Fibroblast of peridontal ligament (primary cell): ENCODE results near the gene GARNL3.

Source experiments
- DNase-seq: peaks from one replicate; pipeline ENCODE4 v3.0.0-alpha.2; 2010; ENCODE audit errors: extremely low read depth

The GARNL3 gene

DNA sequence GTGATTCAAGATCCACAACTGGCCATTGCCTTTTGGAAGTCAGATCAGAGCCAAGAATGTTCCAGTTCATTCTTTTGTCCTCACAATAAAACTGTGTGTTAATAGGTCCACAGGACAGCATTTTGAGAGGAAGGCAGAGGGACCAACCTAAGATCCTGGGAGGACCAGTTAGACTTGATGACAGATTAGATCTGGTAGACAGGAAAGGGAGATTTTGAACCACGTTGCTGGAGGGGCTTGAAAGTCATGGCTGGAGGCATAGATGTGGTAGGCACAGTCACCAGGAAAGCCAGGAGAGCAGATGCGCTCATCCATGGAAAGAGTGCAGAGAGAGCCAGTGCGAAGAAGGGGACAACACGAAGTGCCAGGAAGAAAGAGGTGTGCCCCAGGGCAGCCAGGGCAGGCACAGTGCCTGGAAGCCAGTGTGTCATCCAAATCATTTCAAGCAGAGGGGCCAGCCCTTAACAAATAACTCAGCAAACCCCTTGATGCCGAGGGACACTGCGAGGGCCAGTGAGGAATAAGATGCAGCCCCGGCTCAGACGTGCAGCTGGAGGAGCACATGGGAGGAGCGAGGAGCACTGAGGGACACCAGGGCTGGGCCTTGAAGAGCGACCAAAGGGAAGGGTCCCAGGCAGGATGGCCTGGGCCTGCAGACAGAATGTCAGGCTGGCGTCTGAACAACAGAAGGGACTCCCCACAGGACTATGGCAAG lies 119.6 kb downstream of the GARNL3 start:
- no peak for DNase-seq

DNA sequence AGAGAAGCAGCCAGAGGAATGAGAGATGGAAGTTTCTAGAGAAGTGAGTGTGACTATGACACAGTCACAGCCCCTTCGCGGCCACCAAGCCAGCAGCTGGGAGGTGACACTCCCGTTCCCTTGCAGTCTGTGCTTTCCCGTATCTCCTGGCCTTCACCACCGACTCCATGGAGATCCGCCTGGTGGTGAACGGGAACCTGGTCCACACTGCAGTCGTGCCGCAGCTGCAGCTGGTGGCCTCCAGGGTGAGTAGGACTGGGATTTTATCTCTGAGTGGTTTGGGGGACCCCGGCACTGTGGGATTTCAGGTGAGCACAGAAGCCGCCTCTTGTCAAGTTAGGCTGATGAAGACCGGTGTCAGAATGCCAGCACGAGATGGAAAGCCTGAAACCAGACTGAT lies 120.3 kb downstream of the GARNL3 start:
- DNase-seq = no peak

DNA sequence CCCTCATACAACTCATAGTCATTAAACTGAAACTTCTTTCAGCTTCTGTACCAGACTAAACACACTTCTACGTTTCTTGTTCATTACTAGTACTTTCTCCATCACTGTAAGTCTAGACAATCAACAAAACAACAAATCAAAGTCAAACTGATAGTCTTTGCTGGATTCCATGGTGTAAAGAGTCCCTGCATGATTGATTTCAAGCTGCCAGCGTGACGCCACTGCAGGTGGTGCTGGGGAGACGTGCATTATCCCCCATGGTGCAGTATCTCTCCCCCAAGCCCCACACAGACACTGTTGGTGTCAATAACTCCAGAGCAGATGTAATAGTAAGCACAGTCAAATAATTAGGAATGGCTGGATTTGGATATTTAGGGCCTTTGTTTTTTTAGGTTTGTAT lies 121.7 kb downstream of the GARNL3 start:
- DNase-seq = no peak

DNA sequence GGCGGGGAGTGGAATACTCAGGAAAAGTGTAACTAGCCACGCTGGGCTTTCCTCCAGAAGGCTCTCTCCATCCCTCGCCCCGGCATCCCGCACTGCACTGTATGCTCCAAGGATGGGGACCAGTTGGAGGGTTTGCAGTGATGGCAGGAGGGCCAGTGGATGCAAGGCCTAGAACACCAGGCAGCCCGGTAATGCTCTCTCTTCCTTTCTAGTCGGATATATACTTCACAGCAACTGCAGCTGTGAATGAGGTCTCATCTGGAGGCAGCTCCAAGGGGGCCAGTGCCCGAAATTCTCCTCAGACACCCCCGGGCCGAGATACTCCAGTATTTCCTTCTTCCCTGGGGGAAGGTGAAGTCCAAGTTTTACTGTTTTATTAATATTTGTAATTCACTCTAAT lies 122.4 kb downstream of the GARNL3 start:
- DNase-seq = no peak

DNA sequence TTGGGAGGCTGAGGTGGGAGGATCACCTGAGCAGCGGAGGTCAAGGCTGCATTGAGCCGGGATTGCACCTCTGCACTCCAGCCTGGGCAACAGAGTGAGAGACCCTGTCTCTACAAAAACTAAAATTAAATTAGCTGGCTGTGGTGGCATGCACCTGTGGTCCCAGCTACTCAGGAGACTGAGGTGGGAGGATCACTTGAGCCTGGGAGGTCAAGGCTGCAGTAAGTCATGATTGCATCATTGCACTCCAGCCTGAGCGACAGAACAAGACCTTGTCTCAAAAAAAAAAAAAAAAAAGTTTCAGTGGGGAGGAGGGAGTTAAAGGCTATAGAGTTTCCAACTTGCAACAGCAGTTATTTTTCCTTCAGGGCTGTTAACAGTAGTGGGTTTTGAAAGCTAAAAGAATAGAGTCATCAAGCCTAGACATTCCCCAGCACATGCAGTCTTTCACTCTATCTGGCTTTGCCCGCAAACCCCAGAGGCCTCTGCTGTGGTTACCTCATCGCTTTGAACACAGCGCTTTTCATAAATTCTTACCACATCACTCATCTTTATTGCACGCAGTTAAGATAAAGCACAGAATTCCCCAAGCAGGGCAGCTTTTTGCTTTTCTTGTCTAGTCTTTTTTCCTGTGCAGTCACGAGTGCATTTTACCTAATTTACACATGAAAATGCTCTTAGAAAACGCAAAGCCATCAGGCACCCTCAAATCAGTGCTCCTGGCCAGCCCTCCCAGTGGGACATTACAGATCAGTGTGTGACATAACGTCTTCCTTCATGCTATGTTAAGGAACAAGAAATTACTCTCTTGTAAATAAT lies 123.7 kb downstream of the GARNL3 start:
- peak; percentile 98 for DNase-seq

DNA sequence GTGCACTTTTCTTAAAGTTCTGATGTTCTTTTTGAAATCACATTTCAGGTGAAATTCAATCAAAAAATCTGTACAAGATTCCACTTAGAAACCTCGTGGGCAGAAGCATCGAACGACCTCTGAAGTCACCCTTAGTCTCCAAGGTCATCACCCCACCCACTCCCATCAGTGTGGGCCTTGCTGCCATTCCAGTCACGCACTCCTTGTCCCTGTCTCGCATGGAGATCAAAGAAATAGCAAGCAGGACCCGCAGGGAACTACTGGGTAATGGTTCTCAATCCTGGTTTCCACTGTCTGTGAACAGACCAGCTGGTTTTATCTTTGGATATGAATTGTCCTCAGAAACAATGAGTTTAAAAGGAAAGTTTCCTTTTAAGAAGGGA lies 124.3 kb downstream of the GARNL3 start:
- DNase-seq = peak; percentile 7

DNA sequence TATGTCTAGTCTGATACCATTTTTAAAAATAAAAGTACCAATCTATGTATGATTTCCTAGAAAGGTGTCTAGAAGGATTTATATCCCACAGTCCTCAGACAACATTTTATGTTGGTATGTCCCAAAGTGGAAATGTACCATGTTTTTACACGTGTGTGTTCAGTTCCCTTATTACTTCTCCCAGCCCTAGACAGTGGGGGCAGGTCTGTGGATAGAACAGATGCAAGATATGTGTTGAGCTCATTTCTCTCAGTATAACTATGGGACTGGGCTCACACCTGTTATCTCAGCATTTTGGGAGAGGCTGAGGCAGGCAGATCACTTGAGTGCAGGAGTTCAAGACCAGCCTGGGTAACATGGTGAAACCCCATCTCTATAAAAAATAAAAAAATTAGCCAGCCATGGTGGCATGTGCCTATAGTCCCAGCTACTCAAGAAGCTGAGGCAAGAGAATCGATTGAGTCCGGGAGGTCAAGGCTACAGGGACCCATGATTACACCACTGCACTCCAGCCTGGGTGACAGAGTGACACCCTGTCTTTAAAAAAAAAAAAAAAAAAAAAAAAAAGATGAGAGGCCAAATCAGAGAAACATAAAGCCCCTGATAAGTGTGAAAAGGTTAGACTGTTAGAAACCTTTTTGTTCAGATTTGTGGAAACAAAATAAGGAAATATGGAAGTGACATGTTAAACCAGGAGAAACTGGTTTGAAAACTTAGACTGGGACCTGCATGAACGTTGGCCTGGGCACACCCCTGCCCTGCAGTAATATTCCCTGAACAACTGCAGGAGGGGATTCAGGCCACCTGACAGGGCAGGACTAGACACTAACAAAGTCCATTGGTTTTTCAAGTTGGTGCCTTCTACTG lies 125.0 kb downstream of the GARNL3 start:
- no peak for DNase-seq

DNA sequence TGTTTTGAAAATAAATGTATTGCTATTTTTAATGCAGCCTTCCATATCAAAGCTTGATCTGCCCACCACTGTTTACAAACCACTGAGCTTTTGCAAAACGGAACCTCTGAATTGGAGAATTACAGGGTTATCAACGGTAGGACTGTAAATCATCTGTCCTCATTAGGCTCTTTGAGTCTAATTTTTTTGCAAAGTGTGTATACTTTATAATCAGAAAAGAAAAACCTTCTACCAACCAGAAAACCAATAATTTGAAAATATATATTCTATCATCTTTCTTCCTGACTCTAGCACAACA lies 125.6 kb downstream of the GARNL3 start:
- DNase-seq = no peak

DNA sequence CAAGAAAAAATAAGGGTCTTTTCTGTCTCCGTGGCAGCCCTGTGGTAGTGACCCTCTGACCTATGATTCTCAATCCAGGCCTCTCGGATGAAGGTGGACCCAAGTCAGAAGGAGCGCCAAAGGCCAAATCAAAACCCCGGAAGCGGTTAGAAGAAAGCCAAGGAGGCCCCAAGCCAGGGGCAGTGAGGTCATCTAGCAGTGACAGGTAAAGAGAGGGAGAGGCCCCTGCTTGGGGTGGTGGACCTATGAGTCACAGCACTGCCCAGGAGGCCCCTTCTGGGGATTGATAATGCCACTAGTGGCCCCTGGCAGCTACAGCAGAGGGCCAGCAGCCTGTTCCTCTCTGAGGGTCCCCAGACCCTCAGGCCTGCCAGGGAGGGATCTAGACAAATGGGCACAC lies 126.0 kb downstream of the GARNL3 start:
- no peak for DNase-seq

DNA sequence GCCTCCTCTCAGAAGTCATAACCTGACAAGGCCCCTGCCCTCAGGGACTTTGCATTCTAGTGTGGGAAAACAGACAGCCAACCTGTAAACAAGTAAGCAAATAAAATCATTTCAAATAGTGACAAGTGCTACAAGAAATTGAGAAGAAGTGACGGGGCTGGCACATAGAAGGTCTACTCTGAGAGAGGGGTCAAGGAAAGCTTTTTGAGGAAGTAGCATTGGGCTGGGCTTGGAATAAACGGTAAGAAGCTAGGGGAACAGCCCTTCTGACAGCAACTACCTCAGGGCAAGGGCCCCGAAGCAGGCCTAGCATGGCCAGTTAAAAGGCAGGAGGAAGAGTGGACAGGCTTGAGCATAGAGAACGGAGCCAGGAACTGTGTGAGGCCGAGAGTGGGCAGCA lies 127.6 kb downstream of the GARNL3 start:
- DNase-seq = no peak

DNA sequence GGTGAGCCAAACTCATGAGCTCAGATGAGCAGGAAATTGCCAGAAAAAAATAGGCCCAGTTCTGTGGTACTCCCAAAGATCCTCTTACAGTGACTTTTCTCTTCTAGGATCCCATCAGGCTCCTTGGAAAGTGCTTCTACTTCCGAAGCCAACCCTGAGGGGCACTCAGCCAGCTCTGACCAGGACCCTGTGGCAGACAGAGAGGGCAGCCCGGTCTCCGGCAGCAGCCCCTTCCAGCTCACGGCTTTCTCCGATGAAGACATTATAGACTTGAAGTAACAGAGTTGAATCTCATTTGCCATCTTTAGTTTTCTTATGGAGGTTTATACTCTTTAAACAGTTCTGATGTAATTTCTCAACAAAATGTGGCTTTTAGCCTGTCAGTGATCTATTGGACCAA lies 128.4 kb downstream of the GARNL3 start:
- no peak for DNase-seq

DNA sequence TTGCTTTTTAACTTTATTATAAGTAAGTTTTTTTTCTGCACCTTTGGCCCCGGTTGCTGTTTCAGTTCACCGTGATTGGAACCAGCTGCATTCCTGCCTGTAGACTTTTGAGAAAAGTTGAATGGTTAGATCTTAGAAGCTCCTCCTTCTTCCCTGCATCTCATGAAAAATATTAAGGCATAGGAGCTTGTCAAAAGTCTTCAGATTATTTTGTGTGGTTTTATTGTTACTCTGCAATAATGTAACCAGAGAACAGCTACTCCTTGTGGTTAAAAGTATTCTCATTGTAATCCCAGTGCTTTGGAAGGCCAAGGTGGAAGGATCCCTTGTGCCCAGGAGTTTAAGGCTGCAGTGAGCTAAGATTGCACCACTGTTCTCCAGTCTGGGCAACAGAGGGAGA lies 129.1 kb downstream of the GARNL3 start:
- peak; percentile 60 for DNase-seq

DNA sequence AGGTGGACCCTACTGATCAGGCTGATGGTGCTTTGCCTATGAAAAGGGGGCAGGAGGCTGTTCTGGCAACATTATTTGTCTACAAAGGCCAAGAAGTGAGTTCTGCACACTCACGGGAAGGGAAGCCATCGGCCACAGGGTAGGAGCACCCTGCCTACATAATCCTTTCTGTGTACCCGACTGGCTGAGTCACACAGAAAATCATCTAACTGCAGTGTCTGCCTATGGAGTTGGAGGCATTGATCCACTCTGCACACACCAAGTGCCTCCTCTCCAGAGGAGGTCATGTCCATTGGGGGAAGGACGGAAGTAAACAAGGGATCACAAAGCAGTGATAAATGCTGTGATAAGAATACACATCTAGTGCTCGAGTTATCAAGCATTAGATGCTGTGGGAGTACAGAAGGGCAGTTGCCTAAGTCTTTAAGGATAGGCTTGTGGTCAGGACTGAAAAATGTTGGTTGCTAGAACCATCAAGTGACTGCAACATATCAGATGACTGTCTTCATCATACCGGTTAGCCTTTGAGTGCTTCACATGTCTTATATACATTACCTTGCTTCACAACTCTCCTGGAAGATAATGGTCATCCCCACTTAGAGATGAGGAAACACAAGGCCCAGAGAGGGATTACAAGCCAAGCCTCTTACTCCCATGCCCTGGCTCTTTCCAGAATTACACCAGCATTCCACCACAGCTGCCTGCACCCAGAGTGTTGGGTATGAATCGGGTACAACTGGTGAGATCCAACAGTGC lies 131.1 kb downstream of the GARNL3 start:
- DNase-seq = peak; percentile 20

DNA sequence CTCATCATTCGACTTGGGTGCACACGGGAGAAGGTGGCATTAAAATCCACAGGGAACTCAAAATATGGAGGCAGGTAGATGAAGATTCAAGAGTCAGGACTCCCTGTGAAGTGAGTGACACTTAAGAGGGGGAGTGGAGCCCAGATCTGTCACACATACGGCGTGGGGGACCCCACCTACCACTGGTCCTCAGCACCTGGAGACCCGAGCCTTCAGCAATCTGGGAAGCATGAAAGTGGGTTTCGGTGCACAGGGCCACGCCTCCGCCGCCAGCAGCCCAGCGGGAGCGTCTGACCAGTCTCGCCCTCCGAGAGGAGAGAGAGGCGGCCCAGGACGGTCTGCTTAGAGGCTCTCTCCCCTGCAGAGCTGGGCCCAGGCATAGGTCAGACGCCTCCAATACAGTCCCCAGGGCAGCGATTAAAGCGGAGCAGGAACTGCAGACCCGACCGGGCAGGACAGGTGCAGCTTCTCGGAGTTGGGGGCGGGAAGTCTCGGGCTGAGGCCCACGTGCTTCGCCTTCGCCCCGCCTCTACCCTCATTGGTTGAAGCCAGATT lies 131.8 kb downstream of the GARNL3 start:
- no peak for DNase-seq

DNA sequence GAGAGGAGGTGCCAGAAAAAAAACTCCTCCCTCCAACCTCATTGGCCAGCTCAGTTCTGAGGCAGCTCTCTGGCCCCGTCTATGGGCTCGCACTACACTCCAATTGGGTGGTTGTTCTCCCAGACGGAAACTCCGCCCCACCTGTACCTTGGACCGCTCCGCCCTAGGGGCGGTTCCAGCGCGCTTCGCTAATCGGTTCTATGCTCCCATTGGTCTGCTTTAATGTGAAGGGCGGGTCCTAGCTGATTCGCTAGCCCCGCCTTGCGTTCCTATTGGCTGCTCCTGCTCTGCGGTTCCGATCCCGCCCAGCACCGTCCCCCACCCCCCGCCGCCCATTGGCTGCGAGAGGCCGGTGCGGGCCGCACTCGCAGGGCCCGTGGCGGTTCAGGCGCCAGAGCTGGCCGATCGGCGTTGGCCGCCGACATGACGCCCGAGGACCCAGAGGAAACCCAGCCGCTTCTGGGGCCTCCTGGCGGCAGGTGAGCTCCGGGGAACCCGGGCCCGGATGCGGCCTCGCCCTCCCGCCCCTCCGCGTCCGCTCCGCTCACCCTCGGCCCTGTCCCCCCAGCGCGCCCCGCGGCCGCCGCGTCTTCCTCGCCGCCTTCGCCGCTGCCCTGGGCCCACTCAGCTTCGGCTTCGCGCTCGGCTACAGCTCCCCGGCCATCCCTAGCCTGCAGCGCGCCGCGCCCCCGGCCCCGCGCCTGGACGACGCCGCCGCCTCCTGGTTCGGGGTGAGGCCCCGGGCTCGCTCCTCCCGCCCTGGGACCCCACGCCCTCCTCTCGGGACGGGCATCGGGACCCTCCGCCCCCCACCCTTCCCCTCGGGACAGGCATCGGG lies 132.5 kb downstream of the GARNL3 start, which contains the start of gene SLC2A8:
TSS of gene SLC2A8 (plus strand) at position 362 of the 838 bp plus-strand sequence. CDS start at position 424, 62 bp downstream.
- peak; percentile 95 for DNase-seq

DNA sequence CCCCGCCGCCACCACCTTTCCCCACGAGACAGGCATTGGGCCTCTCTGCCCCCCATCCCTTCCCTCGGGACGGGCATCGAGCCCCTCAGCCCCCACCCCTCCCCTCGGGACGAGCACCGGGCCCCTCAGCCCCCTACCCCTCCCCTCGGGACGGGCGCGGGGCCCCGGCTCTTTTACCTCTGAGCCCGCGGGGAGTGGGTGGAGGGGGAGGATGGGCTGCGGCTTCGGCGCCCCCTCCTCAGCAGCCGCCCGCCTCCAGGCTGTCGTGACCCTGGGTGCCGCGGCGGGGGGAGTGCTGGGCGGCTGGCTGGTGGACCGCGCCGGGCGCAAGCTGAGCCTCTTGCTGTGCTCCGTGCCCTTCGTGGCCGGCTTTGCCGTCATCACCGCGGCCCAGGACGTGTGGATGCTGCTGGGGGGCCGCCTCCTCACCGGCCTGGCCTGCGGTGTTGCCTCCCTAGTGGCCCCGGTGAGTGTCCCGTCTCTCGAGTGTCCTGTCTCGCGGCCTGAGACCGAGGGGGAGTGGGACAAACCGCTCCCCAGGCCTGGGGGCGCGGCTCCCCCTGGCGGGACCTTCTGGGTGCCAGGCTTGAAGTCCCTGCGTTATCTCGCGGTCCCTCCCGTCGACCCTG lies 133.2 kb downstream of the GARNL3 start:
- DNase-seq = peak; percentile 13

DNA sequence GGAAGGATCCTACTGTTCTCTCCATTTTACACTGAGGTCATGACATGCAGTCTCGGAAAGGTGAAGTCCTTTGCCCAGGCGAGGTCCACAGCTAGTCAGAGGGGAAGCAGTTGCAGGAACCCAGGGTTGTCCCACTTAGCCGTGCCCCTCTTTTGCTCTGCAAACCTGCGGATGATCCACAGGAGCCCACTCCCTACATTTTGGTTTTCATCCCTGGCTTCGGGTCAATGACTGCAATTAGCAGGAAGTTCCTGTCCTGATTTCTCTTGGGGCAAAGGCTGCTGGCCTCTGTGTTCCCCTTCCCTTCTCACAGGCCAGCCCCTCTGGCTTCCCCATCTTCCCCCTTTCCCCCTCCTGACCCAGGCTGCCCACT lies 133.7 kb downstream of the GARNL3 start:
- no peak for DNase-seq

DNA sequence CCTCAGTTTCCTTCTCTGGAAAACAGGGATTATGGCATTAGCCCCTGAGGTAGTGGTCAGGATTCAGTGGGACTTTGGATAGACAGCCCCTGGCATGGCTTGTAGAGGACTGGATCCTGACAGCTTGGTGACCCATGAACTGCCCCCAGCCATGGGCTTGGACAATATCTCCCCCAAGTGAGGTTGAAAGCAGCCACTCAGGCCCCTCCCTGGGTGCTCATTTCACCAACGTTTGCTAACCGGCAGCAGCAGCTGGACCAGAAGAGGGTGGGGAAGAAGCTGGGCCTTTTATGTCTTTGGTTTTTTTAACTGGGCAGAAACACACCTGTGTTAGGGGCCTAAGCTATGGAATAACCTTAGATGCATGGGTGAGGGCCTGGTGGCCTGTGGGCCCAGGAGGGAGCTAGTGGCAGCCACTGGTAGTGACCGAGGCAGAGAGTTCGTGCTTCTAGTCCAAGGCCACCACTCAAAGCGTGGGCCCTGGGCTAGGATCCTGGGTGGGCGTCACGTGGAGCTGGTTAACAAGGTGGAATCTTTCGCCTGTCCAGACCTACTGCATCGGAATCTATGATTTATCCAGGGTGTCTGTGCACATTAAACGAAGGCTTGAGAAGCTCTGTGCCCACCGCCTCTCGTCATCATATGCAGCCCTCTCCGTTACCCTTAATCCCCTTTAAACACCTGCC lies 134.3 kb downstream of the GARNL3 start:
- DNase-seq = no peak

DNA sequence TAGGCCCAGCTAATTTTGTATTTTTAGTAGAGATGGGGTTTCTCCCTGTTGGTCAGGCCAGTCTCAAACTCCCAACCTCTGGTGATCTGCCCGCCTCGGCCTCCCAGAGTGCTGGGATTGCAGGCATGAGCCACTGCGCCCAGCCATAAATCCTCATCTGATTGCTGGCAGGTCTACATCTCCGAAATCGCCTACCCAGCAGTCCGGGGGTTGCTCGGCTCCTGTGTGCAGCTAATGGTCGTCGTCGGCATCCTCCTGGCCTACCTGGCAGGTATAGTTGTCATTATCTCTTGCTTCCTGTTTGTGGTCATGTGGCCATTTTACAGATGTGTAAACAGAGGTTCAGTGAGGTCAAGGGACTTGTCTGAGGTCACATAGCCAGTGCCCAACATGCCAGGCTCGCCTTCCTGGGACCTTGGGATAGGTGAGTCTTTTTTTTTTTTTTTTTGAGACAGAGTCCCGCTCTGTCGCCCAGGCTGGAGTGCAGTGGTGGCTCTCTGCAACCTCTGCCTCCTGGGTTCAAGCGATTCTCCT lies 135.2 kb downstream of the GARNL3 start:
- no peak for DNase-seq
